Activated CD4-positive, alpha-beta T cell treated with anti-CD3 and anti-CD28 coated beads for 36 hours (primary cell): Measurements from ENCODE around the gene FAM163A. TPM values are rescaled to one million over a fixed set of nuclear protein-coding genes. Genes with fewer than 3 reads are reported as not detected.

Experiments used
- ATAC-seq: fragments of 200-7000 bp; cut with Tn5 transposase; one replicate; pipeline ENCODE4 v1.10.0; 2021; ENCODE audit warnings: mild to moderate bottlenecking, moderate library complexity
- CTCF ChIA-PET: fragments of 350-600 bp; sonication (Branson Sonifier 250); formaldehyde crosslinking; loops from one replicate; lab custom pipeline; 2021; ENCODE audit warnings: antibody characterized with exemption; lab: Charles Lee
- POLR2A ChIA-PET: fragments of 350-600 bp; sonication (Branson Sonifier 250); formaldehyde crosslinking; loops from one replicate; lab custom pipeline; 2021; ENCODE audit warnings: antibody characterized with exemption, inconsistent platforms; lab: Charles Lee
- DNase-seq: peaks from one replicate; pipeline ENCODE4 v3.0.0-alpha.2; 2020
- H3K27ac Mint-ChIP-seq: one replicate; pipeline ENCODE4 v1.8.0; 2021; ENCODE audit warnings: mixed read lengths
- H3K27me3 Mint-ChIP-seq: one replicate; pipeline ENCODE4 v1.8.0; 2021; ENCODE audit warnings: mixed read lengths
- H3K36me3 Mint-ChIP-seq: one replicate; pipeline ENCODE4 v1.8.0; 2021; ENCODE audit warnings: low read depth, mixed read lengths
- H3K4me1 Mint-ChIP-seq: one replicate; pipeline ENCODE4 v1.8.0; 2021; ENCODE audit warnings: mixed read lengths
- H3K4me3 Mint-ChIP-seq: one replicate; pipeline ENCODE4 v1.8.0; 2021; ENCODE audit warnings: mild to moderate bottlenecking, moderate library complexity, mixed read lengths
- H3K9me3 Mint-ChIP-seq: one replicate; pipeline ENCODE4 v1.8.0; 2021; ENCODE audit warnings: low read depth, mixed read lengths
- intact Hi-C, 2 experiments: fragments of 100-400 bp; cut with DNase I in 1 of 2; cut with micrococcal nuclease in 1 of 2; formaldehyde crosslinking; loops; one replicate each; pipeline versions ENCODE4 v1.14.2 to v1.15.1; 2022 to 2024; cut with DNase I, micrococcal nuclease
- total RNA-seq, 2 experiments: library from RNA; stranded (reverse); gene quantifications; one replicate each; pipeline ENCODE4 v1.2.3, GENCODE V29; 2021

Gene FAM163A
- total RNA-seq, 2 experiments from 2014 or later = not detected

DNA sequence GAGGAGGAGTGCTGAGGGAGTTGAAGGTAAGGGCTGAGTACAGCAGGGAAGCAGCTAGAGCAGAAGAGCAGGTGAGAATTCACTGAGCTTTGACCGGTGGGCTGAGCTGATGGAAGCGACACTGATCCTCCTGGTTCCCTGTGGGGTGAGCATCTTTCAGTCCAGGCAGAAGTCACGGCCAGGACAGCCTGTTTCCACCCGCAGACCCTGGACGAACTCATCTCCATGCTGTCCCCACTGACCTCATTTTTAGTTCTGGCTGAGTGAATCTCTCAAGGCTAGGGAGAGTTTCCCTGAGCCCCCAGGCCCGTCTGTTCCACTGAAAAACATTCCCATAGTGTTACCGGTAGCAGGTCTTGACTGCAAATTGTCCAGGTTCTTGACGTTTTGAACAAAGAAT lies 31.5 kb downstream of the FAM163A start:
- no peak overlapping the region for H3K27ac Mint-ChIP-seq
- POLR2A ChIA-PET = no interaction called here
- peaks cover 4% of the 10 kb centered on the region for H3K9me3 Mint-ChIP-seq
- CTCF ChIA-PET = interaction anchor here (0.6 to 1.3 kb wide), 5 partner anchors 12 to 1033 kb away, joined by 3 to 7 read pairs (median 4); no protein-coding TSS in a partner anchor
- DNase-seq = no peak
- no peak overlapping the region for H3K4me3 Mint-ChIP-seq
- no peaks in the 10 kb centered on the region for H3K27me3 Mint-ChIP-seq
- no peaks in the 10 kb centered on the region for H3K4me1 Mint-ChIP-seq
- intact Hi-C loops = no loop called here
- ATAC-seq = no peak
- no peaks in the 10 kb centered on the region for H3K36me3 Mint-ChIP-seq

DNA sequence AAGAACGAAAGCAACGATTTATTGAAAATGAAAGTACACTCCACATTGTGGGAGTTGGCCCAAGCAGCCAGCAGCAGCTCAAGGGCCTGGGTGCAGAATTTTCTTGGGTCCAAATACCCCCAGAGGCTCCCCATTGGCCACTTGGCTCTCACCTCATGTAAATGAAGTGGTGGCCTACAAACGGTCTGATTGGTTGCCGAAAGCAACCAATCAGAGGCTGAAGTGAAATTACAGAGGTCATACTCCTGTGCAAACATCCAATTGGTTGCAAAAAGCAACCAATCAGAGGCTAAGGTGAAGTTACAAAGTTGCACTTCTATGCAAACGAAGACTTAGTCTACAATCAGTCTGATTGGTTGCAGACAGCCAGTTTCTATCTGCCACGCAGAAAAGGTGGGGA lies 31.9 kb downstream of the FAM163A start:
- Mint-ChIP-seq H3K4me3 (no peak overlapping the region), H3K27me3 (no peaks in the 10 kb centered on the region), H3K27ac (no peak overlapping the region), H3K9me3 (peaks cover 4% of the 10 kb centered on the region), H3K4me1 (no peaks in the 10 kb centered on the region), H3K36me3 (no peaks in the 10 kb centered on the region)
- no peak for ATAC-seq
- ChIA-PET POLR2A (no interaction called here), CTCF (interaction anchor here (1.3 kb wide), 1 partner anchor 35 kb away, joined by 7 read pairs; no protein-coding TSS in a partner anchor)
- intact Hi-C loops = no loop called here
- no peak for DNase-seq

DNA sequence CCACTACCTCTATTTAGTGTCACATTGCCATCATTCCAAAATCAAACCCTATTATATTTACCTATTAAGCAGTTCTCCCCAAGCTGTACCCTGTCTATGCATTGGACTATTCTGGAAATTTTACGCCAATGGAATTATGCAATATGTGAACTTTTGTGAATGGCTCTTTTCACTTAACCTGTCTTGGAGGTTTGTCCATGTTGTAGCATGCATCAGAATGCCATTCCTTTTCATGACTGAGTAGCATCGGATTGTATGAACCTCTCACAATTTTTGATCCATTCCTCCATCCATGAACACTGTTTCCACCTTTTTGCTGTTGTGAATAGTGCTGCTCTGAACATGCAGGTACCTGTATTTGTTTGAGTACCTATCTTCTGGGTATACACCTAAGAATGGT lies 33.7 kb downstream of the FAM163A start:
- ChIA-PET POLR2A (no interaction called here), CTCF (interaction anchor here (0.6 to 1.7 kb wide), 2 partner anchors 18 to 33 kb away, joined by 3 to 5 read pairs; no protein-coding TSS in a partner anchor)
- no peak for DNase-seq
- intact Hi-C loops = no loop called here
- Mint-ChIP-seq H3K27ac (no peak overlapping the region), H3K4me3 (no peak overlapping the region), H3K4me1 (no peaks in the 10 kb centered on the region), H3K9me3 (peaks cover 4% of the 10 kb centered on the region), H3K27me3 (no peaks in the 10 kb centered on the region), H3K36me3 (no peaks in the 10 kb centered on the region)
- ATAC-seq = no peak

DNA sequence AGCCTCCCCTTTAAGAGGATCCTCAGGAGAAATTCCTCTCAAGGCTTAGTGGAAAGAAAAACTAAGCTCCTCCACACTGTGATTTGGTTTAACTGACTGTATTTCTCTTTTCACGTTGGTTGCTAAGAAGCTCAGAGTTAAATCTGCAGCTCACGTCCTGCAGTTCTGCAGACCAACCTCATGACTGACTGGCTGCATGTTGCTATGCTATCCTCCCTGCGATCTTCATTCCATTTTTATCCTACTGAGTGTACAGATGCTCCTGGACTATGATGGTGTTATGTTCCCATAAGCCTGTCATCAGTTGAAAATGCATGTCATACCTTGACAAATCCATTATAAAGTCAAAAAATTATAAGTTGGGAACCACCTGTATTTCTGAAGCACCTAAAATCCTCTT lies 34.6 kb downstream of the FAM163A start:
- Mint-ChIP-seq H3K4me3 (no peak overlapping the region), H3K27ac (no peak overlapping the region), H3K4me1 (no peaks in the 10 kb centered on the region), H3K27me3 (no peaks in the 10 kb centered on the region), H3K9me3 (peaks cover 4% of the 10 kb centered on the region), H3K36me3 (no peaks in the 10 kb centered on the region)
- intact Hi-C loops = no loop called here
- DNase-seq (no peak), ATAC-seq (no peak)
- CTCF ChIA-PET = interaction anchor here (1.0 to 1.7 kb wide), 3 partner anchors 10 to 72 kb away, joined by 3 to 5 read pairs (median 5); no protein-coding TSS in a partner anchor
- POLR2A ChIA-PET = interaction anchor here (0.5 kb wide), 1 partner anchor 623 kb away, joined by 3 read pairs; no protein-coding TSS in a partner anchor

DNA sequence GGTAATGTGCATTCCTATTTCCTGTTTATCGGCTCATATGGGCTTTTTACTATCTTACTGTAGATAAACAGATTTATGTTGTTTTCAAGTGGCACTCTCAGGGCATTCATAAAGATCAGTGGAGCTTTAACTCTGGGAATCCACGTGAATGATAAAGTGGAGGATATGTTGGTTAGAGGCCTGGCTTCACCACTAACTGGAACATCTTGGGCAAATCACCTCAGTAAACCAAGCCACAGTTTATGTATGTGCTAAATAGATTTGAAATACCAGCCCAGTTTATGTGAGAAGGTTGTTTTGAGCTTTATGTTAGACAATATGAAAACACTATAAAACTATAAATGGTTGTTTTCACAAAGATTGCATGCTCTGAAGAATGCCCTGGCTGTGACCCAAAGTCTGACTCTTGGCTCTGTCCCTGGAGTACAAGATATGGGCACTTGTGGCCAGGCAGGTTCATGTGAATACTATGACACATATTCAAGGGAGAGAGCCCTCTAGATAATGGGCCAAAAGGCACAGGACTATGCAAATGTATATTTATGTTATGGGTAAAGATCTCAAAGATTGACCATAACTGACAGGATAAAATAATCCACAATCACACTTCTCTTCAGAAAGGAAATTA lies 36.7 kb downstream of the FAM163A start:
- DNase-seq = no peak
- CTCF ChIA-PET = interaction anchor here (2.7 kb wide), 1 partner anchor 35 kb away, joined by 11 read pairs; no protein-coding TSS in a partner anchor
- H3K9me3 Mint-ChIP-seq = no peaks in the 10 kb centered on the region
- no peak overlapping the region for H3K4me3 Mint-ChIP-seq
- H3K36me3 Mint-ChIP-seq = no peaks in the 10 kb centered on the region
- H3K27ac Mint-ChIP-seq = no peak overlapping the region
- H3K27me3 Mint-ChIP-seq = no peaks in the 10 kb centered on the region
- no peaks in the 10 kb centered on the region for H3K4me1 Mint-ChIP-seq
- intact Hi-C loops = no loop called here
- POLR2A ChIA-PET = no interaction called here
- ATAC-seq = no peak

DNA sequence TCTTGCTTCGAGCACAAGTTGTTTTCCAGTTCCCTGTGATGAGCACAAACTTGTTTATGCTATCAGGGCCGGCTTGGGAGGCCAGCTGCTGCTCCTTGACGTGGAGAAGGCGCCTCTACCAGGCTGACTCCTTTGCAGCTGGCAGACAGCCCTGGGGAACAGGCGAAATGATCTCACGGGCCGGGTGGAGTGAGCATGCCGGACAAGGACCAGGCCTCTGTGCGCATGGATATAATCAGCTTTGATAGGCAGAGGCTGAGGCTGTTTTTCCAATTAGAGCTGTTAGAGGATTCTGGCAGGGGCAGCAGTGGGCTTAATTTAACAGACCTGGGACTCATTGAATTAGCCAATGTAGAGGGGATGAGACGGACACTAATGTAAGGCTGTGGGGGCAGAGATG lies 38.9 kb downstream of the FAM163A start:
- no peak overlapping the region for H3K27ac Mint-ChIP-seq
- POLR2A ChIA-PET = no interaction called here

DNA sequence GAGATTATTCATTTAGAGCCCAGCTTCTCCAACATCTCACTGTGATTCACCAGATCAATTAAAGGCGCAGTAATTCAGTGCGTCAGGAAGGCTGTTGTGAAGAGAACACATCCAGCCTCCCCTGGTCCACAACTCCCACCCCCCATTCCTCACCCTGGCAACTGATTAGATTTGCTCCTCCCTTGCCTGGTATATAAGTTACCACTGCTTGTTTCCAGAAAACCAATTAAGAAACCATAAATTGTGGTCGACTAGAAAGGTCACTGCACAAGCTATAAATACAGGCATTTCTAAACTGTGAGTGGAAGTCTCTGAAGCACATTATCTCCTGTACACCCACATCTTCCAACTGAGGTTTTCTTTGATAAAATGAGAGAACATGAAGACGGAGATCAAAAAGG lies 41.9 kb downstream of the FAM163A start:
- H3K9me3 Mint-ChIP-seq = no peaks in the 10 kb centered on the region
- H3K27me3 Mint-ChIP-seq = peaks cover 1% of the 10 kb centered on the region
- H3K36me3 Mint-ChIP-seq = no peaks in the 10 kb centered on the region
- H3K4me3 Mint-ChIP-seq = no peak overlapping the region
- POLR2A ChIA-PET = no interaction called here
- intact Hi-C loops = no loop called here
- H3K4me1 Mint-ChIP-seq = no peaks in the 10 kb centered on the region
- no peak for DNase-seq
- ATAC-seq = no peak
- CTCF ChIA-PET = interaction anchor here (0.6 to 1.2 kb wide), 2 partner anchors 76 to 660 kb away, joined by 3 read pairs; no protein-coding TSS in a partner anchor
- H3K27ac Mint-ChIP-seq = no peak overlapping the region

More for the DNA sequence above, 38.9 kb downstream of the FAM163A start:
- no peaks in the 10 kb centered on the region for H3K9me3 Mint-ChIP-seq
- no peak for DNase-seq
- no peaks in the 10 kb centered on the region for H3K27me3 Mint-ChIP-seq
- no peak for ATAC-seq
- CTCF ChIA-PET = interaction anchor here (1.0 to 1.3 kb wide), 2 partner anchors 28 to 33 kb away, joined by 3 to 4 read pairs; no protein-coding TSS in a partner anchor
- no peaks in the 10 kb centered on the region for H3K36me3 Mint-ChIP-seq
- H3K4me1 Mint-ChIP-seq = no peaks in the 10 kb centered on the region
- intact Hi-C loops = no loop called here
- H3K4me3 Mint-ChIP-seq = no peak overlapping the region

DNA sequence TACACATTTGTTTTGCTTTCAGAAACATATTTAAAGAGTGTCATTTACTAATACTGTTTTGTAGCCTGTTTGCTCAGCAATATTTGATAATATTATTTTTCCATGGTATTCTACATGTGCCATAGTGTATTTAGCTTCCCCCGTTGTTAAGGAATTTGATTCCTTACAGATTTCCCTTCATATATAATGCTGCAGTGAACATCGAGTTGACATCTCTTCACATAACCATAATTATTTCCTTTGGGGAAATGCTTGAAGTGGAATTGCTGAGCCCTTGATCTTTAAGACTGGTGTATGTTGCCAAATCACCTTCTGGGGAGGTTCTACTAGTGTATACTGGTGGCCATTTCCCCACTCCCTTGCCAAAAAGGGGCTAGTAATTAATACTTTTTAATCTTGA lies 42.6 kb downstream of the FAM163A start:
- intact Hi-C loops = no loop called here
- H3K36me3 Mint-ChIP-seq = no peaks in the 10 kb centered on the region
- H3K9me3 Mint-ChIP-seq = no peaks in the 10 kb centered on the region
- ChIA-PET POLR2A (no interaction called here), CTCF (interaction anchor here (0.6 to 1.2 kb wide), 2 partner anchors 76 to 660 kb away, joined by 3 read pairs; no protein-coding TSS in a partner anchor)
- DNase-seq = no peak
- no peak overlapping the region for H3K27ac Mint-ChIP-seq
- no peaks in the 10 kb centered on the region for H3K4me1 Mint-ChIP-seq
- H3K4me3 Mint-ChIP-seq = no peak overlapping the region
- ATAC-seq = no peak
- peaks cover 1% of the 10 kb centered on the region for H3K27me3 Mint-ChIP-seq

DNA sequence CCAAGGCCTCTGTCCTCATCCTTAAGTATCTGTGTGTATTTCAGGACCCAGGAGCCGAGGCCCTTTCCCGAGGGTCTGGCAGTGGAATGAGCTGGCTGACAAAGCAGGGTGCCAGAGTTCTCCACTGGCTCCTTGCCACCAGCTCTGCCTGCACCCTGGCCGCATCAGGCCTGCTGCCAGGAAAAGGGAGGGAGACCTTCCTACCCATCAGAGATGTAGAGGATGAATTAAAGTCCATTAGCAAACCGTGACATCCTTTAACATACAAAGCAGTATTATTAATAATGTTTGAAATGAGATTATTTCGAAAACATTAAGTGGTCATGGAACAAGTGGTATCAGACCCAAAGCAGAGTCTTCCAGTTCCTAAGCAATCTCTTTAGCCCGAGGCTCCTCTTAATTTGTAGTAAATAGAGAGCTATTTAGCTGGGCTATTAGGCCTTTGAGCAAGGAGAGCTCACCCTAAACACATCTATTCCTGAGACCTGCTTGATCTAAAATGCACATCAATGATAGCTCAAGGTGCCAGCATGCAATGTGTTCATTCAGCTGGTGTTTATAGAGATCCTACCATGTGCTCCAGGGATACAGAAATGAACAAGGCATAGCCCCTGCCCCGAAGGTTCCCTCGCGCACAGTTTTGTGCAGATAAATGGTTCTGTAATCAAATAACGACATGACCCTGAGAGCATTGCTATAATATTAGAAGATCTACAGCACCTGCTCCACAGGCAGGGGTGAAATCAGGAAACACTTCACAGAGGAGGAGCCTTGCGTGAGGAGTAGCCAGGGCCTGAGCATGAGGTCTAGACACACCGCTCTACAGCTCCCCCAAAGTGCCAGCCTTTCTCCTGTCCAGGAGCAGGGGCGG lies 44.0 kb downstream of the FAM163A start:
- no peaks in the 10 kb centered on the region for H3K9me3 Mint-ChIP-seq
- no peak overlapping the region for H3K27ac Mint-ChIP-seq
- no peak for DNase-seq
- intact Hi-C loops = no loop called here
- no peak overlapping the region for H3K4me3 Mint-ChIP-seq
- no peaks in the 10 kb centered on the region for H3K4me1 Mint-ChIP-seq
- no peak for ATAC-seq
- CTCF ChIA-PET = interaction anchor here (0.5 to 1.6 kb wide), 2 partner anchors 14 to 80 kb away, joined by 3 to 4 read pairs; no protein-coding TSS in a partner anchor
- no peaks in the 10 kb centered on the region for H3K36me3 Mint-ChIP-seq
- POLR2A ChIA-PET = no interaction called here
- peaks cover 1% of the 10 kb centered on the region for H3K27me3 Mint-ChIP-seq

DNA sequence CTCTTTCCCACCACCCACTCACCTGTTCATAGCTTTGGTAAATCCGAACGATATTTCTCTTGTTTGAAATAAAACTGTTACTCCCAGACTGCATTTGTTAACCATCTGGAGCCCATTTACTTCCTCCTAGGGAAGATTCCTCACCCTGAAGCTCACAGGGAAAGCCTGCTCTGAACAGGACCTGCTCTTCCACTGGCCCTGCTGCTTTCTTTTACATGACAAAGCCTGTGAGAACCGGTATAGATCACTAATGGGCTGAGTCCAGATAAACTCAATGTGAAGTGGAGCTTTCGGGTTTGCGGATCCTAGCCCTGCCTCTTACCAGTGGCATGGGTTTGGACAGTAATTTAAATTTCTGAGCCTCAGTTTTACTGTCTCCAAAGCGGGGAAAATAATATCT lies 45.2 kb downstream of the FAM163A start:
- POLR2A ChIA-PET = no interaction called here
- Mint-ChIP-seq H3K9me3 (no peaks in the 10 kb centered on the region), H3K4me3 (no peak overlapping the region), H3K4me1 (no peaks in the 10 kb centered on the region), H3K27ac (no peak overlapping the region), H3K36me3 (no peaks in the 10 kb centered on the region), H3K27me3 (peaks cover 1% of the 10 kb centered on the region)
- CTCF ChIA-PET = interaction anchor here (0.7 to 2.1 kb wide), 4 partner anchors 10 to 217 kb away, joined by 3 to 5 read pairs (median 4); no protein-coding TSS in a partner anchor
- intact Hi-C loops = no loop called here
- ATAC-seq (no peak), DNase-seq (no peak)

DNA sequence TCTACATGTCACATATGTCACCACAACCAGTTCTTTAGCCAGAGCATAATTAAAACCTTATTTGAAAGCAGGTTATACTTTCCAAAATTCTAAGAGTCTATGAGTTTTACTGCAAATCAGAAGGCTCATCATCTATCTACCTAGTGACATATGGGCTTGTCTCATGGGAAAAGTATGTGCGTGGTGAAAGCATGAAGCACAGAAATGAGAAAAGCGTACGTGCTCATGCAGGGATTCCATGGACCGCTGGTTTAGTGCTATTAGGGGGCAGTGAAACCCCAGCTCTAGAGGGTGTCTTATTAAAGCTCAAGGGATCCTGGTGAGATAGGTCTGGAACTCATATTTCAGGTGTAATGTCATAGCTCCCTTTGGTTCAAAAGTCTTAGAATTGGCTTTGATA lies 50.2 kb downstream of the FAM163A start:
- intact Hi-C loops = no loop called here
- Mint-ChIP-seq H3K27ac (no peak overlapping the region), H3K27me3 (peaks cover 1% of the 10 kb centered on the region), H3K4me3 (no peak overlapping the region), H3K4me1 (no peaks in the 10 kb centered on the region), H3K9me3 (no peaks in the 10 kb centered on the region), H3K36me3 (no peaks in the 10 kb centered on the region)
- no peak for DNase-seq
- ChIA-PET CTCF (interaction anchor here (2.1 to 3.0 kb wide), 2 partner anchors 16 to 21 kb away, joined by 7 to 18 read pairs; no protein-coding TSS in a partner anchor), POLR2A (no interaction called here)
- ATAC-seq = no peak
